ENCODE results near the gene FAR1.
A peak's percentile ranks its signal among the peaks of the same experiment; 100 is the strongest.
"Not testable (repeated sequence)": the region's sequence is repeated elsewhere in the genome, so short reads cannot be mapped to it uniquely, and the experiment has no call there.

The FAR1 gene

GRCh38 chr11:13713982-13714381 lies 45.5 kb downstream of the FAR1 start:
- DNase-seq: no peak

DNA sequence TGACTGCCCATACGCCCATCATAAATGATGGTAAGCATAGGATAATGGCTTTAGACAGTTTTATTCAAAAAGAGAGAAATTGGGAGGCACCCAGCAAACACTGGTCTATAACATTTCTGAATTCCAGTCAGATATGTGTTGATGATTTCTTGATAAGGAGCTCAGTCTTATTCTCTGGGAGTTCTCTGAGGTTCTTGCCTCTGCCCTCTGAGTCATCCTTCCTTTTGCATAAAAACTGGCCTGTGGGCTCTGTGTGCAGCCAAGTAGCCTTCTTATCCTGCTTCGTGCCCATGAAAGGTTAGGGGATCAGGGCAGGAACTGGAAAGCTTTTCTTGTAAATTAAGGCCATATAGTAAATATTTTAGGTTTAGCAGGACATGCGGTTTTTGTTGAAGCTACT lies 48.9 kb downstream of the FAR1 start:
- no peak for DNase-seq

DNA sequence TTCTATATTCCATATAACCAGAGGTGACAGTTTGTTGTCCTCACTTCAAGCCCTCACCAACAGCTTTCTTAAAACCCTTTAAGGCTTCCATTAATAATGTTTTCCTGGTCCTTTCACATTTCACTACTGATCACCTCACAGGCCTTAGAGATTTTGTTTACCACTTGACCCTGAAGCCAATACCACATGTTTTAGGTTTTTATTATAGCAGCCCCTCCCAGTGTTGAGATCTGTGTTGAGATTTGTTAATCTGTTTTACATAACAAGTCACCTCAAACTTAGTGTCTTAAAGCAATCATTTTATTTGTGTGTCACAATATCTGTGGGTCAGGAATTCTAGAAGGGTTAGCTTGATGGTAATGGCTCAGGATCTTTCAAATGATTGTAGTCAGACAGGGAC lies 49.9 kb downstream of the FAR1 start:
- no peak for DNase-seq

DNA sequence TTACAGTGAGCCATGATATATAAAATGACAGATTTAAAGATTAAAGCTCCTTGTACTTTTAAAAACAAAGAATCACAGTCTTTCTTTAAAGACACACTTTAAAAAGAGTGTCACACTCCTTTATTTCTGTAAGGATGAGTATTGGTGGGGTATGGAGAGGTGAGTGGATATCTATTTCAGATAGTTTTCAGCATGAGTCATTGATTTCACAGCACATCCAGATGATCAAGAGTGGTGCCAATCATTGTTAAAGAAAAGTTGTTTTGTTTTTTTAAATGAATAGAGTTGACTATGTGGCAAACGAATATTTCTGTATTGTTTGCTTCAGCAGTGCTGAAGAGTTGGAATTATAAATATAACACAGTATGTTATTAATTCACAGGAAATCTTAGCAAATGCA lies 52.5 kb downstream of the FAR1 start:
- DNase-seq: no peak

DNA sequence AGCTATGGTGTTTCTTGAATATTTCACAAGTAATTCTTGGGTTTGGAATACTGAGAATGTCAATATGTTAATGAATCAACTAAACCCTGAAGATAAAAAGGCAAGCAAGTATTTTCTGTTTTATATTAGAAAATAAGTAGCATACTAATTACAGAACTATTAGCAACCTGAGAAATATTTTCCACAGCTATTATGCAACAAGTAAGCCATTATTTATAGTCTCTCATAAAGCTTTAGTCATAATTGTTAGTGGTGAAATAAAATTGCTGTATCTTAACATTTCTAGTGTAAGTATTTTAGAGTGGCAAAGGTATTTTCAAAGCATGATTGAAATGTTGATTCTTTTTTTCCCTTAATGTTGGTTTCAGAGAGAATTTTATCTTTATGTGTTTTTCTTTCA lies 53.3 kb downstream of the FAR1 start:
- no peak for DNase-seq

- DNase-seq: no peak
Observed at GRCh38 chr11:13726456-13726855, 58.0 kb downstream of the FAR1 start.

GRCh38 chr11:13728076-13728475 lies 59.6 kb downstream of the FAR1 start:
- DNase-seq: no peak

GRCh38 chr11:13734530-13734929 lies 66.1 kb downstream of the FAR1 start:
- DNase-seq: no peak

GRCh38 chr11:13745165-13745564 lies 76.7 kb downstream of the FAR1 start:
- DNase-seq: no peak

GRCh38 chr11:13753316-13753715 lies 84.8 kb downstream of the FAR1 start:
- not testable (repeated sequence) for DNase-seq

DNA sequence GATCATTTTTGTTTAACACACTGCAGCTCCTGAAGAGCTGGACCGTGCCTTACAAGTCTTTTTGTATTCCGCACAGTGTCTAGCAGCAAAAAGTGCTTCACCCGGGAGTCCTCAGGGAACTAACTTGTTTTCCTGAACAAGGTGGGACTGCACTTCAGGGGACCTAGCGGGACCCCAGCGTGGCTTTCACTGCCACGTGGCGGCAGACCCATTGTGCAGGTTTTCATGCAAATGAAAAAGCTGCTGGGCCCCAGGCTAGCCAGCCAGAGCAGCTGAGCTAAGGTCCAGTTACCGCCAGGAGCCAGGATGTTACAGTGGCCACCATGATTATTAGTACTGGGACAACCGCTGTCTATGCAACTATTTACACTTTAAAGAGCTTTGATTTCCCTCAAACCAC lies 90.6 kb downstream of the FAR1 start:
- DNase-seq: no peak

DNA sequence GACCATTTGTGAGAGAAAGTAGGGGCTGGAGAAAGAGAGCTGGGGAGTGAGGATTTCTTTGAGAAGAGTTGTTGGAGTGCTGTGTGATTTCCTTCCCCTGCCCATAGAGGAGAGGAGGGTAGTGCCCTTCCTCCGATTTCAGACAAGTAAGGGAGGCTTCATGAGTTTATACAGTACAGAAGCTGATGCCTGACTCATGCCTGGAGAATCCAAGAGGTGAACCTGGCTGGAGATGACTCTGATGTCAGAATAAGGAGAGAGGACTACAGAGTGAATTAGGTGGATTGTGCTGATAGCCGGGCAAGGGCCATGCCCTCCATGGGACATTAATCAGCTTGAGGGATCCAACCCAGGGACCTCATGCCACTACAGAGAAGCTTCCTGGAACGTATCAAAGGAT lies 91.6 kb downstream of the FAR1 start:
- no peak for DNase-seq

DNA sequence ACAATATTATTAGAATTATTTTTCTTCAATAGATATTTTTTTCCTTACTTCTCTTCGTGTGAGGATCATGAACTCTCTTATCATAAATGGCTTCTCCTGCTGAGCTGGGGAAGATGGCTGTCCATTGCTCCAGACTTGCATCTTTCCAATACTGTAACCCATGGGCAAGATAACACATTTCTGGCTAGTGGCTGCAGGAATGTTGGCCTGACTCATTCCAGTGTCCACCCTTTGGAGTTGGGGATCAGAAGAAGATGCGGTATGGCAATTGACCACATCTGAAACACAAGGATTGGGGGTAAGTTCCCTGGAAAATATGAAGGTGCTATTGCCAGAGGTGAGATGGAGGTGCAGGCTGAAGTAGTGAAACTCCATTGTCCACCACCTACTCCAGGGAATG lies 92.8 kb downstream of the FAR1 start:
- no peak for DNase-seq

- DNase-seq: no peak
Observed at GRCh38 chr11:13761716-13762115, 93.2 kb downstream of the FAR1 start.

DNA sequence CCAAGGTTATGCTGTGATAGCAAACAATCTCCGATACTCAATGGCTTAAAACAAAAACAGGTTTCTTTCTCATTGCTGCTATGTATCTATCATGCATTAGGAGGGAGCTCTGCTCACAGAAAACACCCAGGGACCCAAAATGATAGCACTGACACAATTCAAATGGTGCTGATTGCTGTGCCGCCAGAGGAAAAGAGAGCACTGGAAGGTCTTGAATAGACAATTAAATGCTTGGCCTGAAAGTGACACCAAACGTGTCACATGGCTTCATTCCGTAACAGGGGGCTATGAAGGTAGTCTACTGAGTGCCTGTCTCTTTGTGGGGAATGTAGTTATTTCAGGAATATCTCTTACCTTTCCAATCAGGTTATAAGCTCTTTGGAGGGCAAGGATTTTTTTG lies 94.2 kb downstream of the FAR1 start:
- no peak for DNase-seq

DNA sequence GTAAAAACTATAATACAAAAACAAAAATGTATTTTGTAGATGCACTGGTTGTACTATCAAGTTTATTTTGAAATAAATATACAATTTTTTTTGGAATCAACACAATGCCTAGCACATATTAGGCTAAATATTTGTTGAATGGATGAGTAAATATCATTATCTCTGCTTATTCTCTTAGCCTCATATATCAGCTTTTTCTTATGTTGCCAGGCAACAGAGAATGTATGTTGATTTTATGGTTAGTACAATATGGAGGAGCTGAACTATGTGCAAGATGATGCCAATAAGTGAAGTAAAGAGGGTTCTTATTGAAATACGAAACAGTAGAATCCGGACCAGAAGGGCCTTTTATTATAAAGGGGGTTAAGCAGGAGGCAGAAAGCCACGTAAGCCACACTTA lies 94.9 kb downstream of the FAR1 start:
- DNase-seq: no peak

GRCh38 chr11:13765886-13766285 lies 97.4 kb downstream of the FAR1 start:
- DNase-seq: no peak

- DNase-seq: no peak
Observed at GRCh38 chr11:13767471-13767870, 99.0 kb downstream of the FAR1 start.

- no peak for DNase-seq
Observed at GRCh38 chr11:13769188-13769587, 100.7 kb downstream of the FAR1 start.

GRCh38 chr11:13771151-13771550 lies 102.7 kb downstream of the FAR1 start:
- no peak for DNase-seq

DNA sequence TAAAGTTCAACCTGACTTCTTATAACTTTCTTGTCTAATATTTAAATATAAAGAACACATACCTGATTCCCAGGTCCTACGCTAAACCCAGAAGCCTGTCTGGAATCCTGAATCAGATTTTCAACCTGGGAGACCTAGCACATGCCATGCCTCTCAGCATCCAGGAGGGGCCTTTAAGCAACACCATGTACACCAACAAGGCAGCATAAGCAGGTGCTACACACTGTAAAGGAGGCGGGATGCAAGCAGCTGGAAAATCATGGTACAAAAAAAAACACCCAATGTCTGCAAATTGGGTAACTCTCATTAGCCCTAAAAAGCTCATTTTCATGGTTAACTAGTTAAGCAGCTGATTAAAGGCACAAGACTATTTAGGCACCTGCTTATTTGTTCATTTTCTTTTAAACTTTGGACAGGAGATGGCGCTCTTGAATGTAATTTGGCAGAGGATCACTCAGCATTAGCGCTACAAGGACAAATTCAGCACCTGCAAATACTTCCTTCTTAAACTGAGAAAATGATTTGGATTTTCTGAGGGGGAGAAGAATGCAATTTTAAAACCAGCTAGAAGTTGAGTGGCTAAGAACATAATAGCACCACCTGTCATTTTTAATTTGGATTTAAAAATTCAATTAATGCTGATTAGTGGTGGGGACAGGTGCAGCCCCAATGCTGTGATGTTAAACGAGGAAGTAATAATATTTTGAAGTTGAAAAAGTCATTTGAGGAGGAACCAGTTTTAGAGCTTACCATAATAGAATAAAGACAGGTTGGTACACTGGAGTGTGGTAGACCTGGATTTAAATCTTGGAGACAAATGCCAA lies 104.0 kb downstream of the FAR1 start:
- peak in 1 of 2 experiments; percentile 58 for DNase-seq

DNA sequence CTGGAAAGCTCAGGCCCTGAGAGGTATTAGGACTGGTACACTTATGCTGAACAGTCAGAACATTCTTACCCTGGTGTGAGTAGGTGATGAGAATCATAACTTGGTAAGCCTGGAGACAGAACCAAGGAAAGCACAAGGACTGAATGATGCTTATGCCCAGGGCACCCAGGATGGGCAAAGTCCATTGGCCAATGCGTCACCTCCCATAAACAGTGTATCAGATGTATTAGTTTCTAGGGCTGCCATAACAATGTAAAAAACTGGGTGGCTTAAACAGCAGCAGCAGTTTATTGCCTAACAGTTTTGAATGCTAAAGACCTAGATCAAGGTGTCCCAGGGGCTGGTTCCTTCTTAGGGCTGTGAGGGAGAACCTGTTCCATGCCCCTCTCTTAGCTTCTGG lies 107.0 kb downstream of the FAR1 start:
- DNase-seq: no peak

DNA sequence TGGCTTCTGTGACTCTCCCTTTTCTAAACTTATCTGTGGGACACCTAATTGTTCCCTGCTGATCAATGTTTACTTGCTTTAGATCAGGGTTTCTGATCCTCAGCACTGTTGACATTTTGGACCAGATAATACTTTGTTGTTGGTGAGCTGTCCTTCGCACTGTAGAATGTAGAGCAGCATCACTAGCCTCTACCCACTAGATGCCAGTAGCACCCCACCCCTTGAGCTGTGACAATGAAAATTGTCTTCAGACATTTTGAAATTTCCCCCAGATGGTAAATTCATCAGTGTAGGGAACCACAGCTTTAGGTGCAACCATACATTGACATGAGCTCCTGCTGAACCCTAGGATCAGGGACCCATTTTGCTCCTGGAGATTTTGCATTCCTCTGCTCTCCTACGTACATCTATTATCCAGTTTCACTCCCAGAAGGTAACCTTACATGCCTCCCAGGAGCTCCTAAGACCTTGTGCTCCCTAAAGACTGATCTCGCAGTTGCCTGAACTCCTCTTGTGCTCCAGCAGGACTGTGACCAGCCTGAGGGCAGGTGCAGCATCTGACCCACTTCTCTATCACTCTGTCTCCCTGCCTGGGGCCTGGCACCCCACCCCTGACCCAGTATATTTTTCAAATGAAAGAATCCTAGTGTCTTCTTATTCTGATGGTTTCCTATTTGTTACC lies 107.8 kb downstream of the FAR1 start:
- DNase-seq: no peak

- DNase-seq: no peak
Observed at GRCh38 chr11:13777341-13777985, 109.0 kb downstream of the FAR1 start.
